ENCODE measurements around the gene DBH.

DNA sequence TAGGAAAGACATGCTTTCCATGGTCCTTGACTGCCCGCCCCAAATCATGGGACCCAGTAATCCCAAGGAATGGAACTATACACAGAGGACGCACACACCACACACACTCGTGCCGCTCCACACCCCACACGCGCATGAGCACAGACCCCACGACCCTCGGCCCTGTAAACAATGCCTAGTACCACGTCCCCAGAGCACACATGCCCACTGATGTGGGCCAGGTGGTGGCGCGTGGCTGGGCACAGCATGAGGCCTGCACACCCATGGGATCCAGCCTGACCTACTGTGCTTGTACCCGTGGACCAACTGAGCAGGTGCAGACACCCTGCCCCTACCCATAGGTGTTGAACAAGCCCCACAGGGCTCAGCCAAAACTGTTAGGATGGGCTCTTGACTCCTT lies 739 bp downstream of the DBH start:
- TF ChIP-seq, protein P1, sequence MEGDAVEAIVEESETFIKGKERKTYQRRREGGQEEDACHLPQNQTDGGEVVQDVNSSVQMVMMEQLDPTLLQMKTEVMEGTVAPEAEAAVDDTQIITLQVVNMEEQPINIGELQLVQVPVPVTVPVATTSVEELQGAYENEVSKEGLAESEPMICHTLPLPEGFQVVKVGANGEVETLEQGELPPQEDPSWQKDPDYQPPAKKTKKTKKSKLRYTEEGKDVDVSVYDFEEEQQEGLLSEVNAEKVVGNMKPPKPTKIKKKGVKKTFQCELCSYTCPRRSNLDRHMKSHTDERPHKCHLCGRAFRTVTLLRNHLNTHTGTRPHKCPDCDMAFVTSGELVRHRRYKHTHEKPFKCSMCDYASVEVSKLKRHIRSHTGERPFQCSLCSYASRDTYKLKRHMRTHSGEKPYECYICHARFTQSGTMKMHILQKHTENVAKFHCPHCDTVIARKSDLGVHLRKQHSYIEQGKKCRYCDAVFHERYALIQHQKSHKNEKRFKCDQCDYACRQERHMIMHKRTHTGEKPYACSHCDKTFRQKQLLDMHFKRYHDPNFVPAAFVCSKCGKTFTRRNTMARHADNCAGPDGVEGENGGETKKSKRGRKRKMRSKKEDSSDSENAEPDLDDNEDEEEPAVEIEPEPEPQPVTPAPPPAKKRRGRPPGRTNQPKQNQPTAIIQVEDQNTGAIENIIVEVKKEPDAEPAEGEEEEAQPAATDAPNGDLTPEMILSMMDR (conservative IDR thresholded peaks at IDR 0.05; ENCODE audit: low read depth, low read length), result no peak
- no peak for TF ChIP-seq EZH2 (IDR thresholded peaks at IDR 0.05; ENCODE audit: borderline replicate concordance, low read depth, low read length, poor library complexity, severe bottlenecking)
